Endothelial cell of umbilical vein (primary cell): ENCODE measurements around the gene ITSN2. TPM values are rescaled to one million over a fixed set of nuclear protein-coding genes. Genes with fewer than 3 reads are reported as not detected.

Experiments used
- BruUV-seq: library from RNA; stranded (reverse); fragments of 400-500 nt; replicated peaks from 2 replicates; lab custom pipeline; 2021; lab: Mats Ljungman, UMichigan
- CTCF ChIA-PET: fragments of 300-600, 350-600 bp; sonication (Branson Sonifier 250); formaldehyde crosslinking; loops from one replicate; lab custom pipeline; 2021; ENCODE audit warnings: antibody characterized with exemption, inconsistent platforms; lab: Charles Lee
- POLR2A ChIA-PET: fragments of 300-600, 350-600 bp; sonication (Branson Sonifier 250); formaldehyde crosslinking; loops from one replicate; lab custom pipeline; 2021; ENCODE audit warnings: antibody characterized with exemption, inconsistent platforms; lab: Charles Lee
- DNase-seq: peaks from one replicate; pipeline ENCODE4 v3.0.0-alpha.2; 2011; ENCODE audit warnings: low read depth, low spot score
- FAIRE-seq: peaks from 2 replicates; lab custom pipeline; 2011; peaks lifted over from hg19 to GRCh38; lab: Jason Lieb, UNC
- H2AFZ ChIP-seq: 2 replicates; pipeline ENCODE4 v1.6.0; 2012; ENCODE audit warnings: low read depth, low read length, control low read depth, inconsistent platforms
- H3K27ac ChIP-seq: 2 replicates; pipeline ENCODE4 v1.5.1; 2011; ENCODE audit warnings: low read depth, mild to moderate bottlenecking, control low read depth, low read length, moderate library complexity; ENCODE audit not compliant: insufficient read depth
- H3K27me3 ChIP-seq, 2 experiments: 2 replicates each; pipeline versions ENCODE4 v1.6.0 to v1.6.1; 2011; ENCODE audit warnings: low read length in 2 of 2, mixed read lengths in 1 of 2; ENCODE audit not compliant: control insufficient read depth in 2 of 2, insufficient read depth in 2 of 2
- H3K36me3 ChIP-seq, 2 experiments: 2 replicates in 1 of 2; 3 replicates in 1 of 2; pipeline ENCODE4 v1.5.1; 2011; ENCODE audit warnings: low read length in 2 of 2, mild to moderate bottlenecking in 1 of 2, moderate library complexity in 1 of 2; ENCODE audit not compliant: control insufficient read depth in 2 of 2, insufficient read depth in 2 of 2; ENCODE audit errors: extremely low read depth in 1 of 2
- H3K4me1 ChIP-seq: 3 replicates; pipeline ENCODE4 v1.5.1; 2011; ENCODE audit warnings: mild to moderate bottlenecking, low read length; ENCODE audit not compliant: control insufficient read depth, insufficient read depth; ENCODE audit errors: extremely low read depth
- H3K4me2 ChIP-seq: 2 replicates; pipeline ENCODE4 v1.6.1; 2011; ENCODE audit warnings: low read length, control low read depth, mixed read lengths; ENCODE audit not compliant: insufficient read depth
- H3K4me3 ChIP-seq, 3 experiments: fragments of 200-600 bp in 1 of 3; sonication (generic), shearing (Covaris generic) in 1 of 3; replicated peaks in 1 of 3; 2 replicates each; pipeline ENCODE4 v1.5.1; 2011 to 2016; ENCODE audit warnings: control low read depth in 3 of 3, low read length in 3 of 3, mild to moderate bottlenecking in 2 of 3, inconsistent platforms in 1 of 3, low read depth in 1 of 3, moderate library complexity in 1 of 3; ENCODE audit not compliant: insufficient read depth in 1 of 3
- H3K79me2 ChIP-seq: 2 replicates; pipeline ENCODE4 v1.6.0; 2012; ENCODE audit warnings: low read length, inconsistent platforms; ENCODE audit not compliant: control insufficient read depth, insufficient read depth
- H3K9ac ChIP-seq: replicated peaks from 2 replicates; pipeline ENCODE3; 2011; ENCODE audit warnings: low read length, control low read depth; ENCODE audit not compliant: insufficient read depth; ENCODE audit errors: extremely low read depth
- H3K9me1 ChIP-seq: replicated peaks from 3 replicates; pipeline ENCODE4 v1.6.0; 2011; ENCODE audit warnings: mild to moderate bottlenecking, low read length; ENCODE audit not compliant: control insufficient read depth, insufficient read depth; ENCODE audit errors: extremely low read depth
- H3K9me3 ChIP-seq: replicated peaks from 2 replicates; pipeline ENCODE4 v1.5.1; 2012; ENCODE audit warnings: low read length, inconsistent platforms; ENCODE audit not compliant: control insufficient read depth, insufficient read depth
- H4K20me1 ChIP-seq: replicated peaks from 2 replicates; pipeline ENCODE3; 2011; ENCODE audit warnings: mild to moderate bottlenecking, low read length; ENCODE audit not compliant: control insufficient read depth, insufficient read depth; ENCODE audit errors: extremely low read depth
- FOS ChIP-seq: IDR thresholded peaks from 2 replicates; pipeline ENCODE4 v1.6.1; 2011; ENCODE audit warnings: mild to moderate bottlenecking, low read length, moderate library complexity, borderline replicate concordance; ENCODE audit not compliant: insufficient read depth
- GATA2 ChIP-seq: IDR thresholded peaks from 2 replicates; pipeline ENCODE4 v1.7.0; 2011; ENCODE audit warnings: low read depth, mild to moderate bottlenecking, moderate library complexity, mixed read lengths, low read length; ENCODE audit not compliant: insufficient read length, insufficient read depth
- JUN ChIP-seq: IDR thresholded peaks from 2 replicates; pipeline ENCODE4 v1.6.1; 2011; ENCODE audit warnings: borderline replicate concordance, low read depth; ENCODE audit not compliant: insufficient read length, insufficient read depth
- MYC ChIP-seq: IDR thresholded peaks from one replicate; pipeline ENCODE4 v1.6.1; 2011; ENCODE audit warnings: mild to moderate bottlenecking, low read depth, low read length
- POLR2A ChIP-seq: IDR thresholded peaks from 2 replicates; pipeline ENCODE4 v1.6.1; 2012; ENCODE audit warnings: low read depth, mild to moderate bottlenecking, control low read depth, low read length
- dilution Hi-C: fragments of 300-500 bp; cut with MboI; formaldehyde crosslinking; loops from one replicate; pipeline ENCODE4 v1.15.0; 2019; ENCODE audit warnings: low sequenced_read_pairs; ENCODE audit not compliant: extremely low pct_ligation_motif_present
- intact Hi-C: fragments of 100-400 bp; cut with micrococcal nuclease; formaldehyde crosslinking; loops from one replicate; pipeline ENCODE4 v1.10.0; 2022
- polyA plus RNA-seq, 4 experiments: library from polyadenylated mRNA; depleted of rRNA in 3 of 4; stranded (reverse) in 3 of 4; unstranded in 1 of 4; fragments of >200 nt; gene quantifications; 2 replicates each; pipeline versions ENCODE4 v1.2.1 to v1.2.3, GENCODE V29; 2011 to 2012; ENCODE audit warnings: missing spikeins in 1 of 4
- total RNA-seq: library from RNA; stranded (reverse); gene quantifications from 2 replicates; pipeline ENCODE4 v1.2.3, GENCODE V29; 2021
- TF ChIP-seq, protein P1 (sequence below): IDR thresholded peaks from 2 replicates; pipeline ENCODE4 v1.6.1; 2011; ENCODE audit not compliant: insufficient read depth, insufficient read length

Gene ITSN2
- total and polyA plus RNA-seq, 2 donors (not counting 3 experiments of a cell fraction or from before 2014, with no cell fraction given), result 30.5 to 56.8 TPM

DNA sequence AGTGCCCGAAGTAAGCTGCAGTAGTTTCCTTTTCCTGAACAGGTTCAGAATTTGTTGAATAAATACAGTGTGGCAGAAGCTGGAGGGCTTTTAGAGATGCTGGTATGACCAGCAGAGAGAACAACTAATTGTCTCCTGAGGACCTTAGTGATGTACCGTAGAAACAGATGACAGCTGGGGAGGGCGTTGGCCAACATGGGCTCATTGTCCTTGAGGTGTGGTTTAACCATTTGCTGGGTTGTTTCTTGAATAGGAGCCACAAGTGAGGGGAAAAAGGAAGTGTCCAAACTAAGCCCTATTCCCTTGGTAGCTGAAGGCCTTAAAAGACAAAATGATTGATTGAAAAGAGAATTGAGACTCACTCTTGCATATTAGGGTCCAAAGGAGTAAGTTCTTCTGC, 197.2 kb downstream of the ITSN2 start:
- no peak overlapping the region for H2AFZ ChIP-seq
- H4K20me1 ChIP-seq, result no peaks in the 10 kb centered on the region
- CTCF ChIA-PET, result interaction anchor here (1.0 to 3.5 kb wide), 6 partner anchors 10 to 339 kb away, joined by 3 to 27 read pairs (median 7); partner anchors contain the start of gene ATAD2B
- no peaks in the 10 kb centered on the region for H3K4me1 ChIP-seq
- no peak overlapping the region for H3K9ac ChIP-seq
- H3K79me2 ChIP-seq, result no peaks in the 10 kb centered on the region
- no peaks in the 10 kb centered on the region for H3K9me3 ChIP-seq
- no peaks in the 10 kb centered on the region for H3K36me3 ChIP-seq
- POLR2A ChIA-PET, result no interaction called here
- no peak overlapping the region for H3K4me2 ChIP-seq
- TF ChIP-seq, protein P1, sequence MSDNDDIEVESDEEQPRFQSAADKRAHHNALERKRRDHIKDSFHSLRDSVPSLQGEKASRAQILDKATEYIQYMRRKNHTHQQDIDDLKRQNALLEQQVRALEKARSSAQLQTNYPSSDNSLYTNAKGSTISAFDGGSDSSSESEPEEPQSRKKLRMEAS, result no peak
- no peak for TF ChIP-seq MYC
- TF ChIP-seq GATA2, result no peak
- TF ChIP-seq JUN, result no peak
- TF ChIP-seq POLR2A, result no peak
- intact Hi-C loops, result no loop called here
- no peaks in the 10 kb centered on the region for H3K9me1 ChIP-seq
- FAIRE-seq, result no peak
- no peak overlapping the region for H3K27ac ChIP-seq
- BruUV-seq, result no TSS peak
- H3K4me3 ChIP-seq, result no peak overlapping the region
- dilution Hi-C loops, result no loop called here
- no peak for DNase-seq
- no peaks in the 10 kb centered on the region for H3K27me3 ChIP-seq

DNA sequence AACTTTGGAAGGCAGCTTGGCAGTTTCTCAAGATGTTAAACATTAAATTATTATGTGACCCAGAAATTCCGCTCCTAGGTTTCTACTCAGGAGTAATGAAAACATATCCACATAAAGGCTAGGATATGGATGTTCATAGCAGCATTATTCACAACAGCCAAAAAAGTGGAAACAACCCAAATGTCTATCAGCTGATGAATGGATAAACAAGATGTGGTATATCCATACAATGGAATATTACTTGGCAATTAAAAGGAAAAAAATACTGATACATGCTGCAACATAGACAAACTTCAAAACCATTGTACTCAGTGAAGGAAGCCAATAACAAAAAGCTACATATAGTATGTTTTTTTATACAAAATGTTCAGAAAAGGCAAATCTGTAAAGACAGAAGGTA, 197.8 kb downstream of the ITSN2 start:
- CTCF ChIA-PET, result interaction anchor here (1.8 to 3.5 kb wide), 2 partner anchors 19 to 338 kb away, joined by 6 to 27 read pairs; no protein-coding TSS in a partner anchor
- DNase-seq (no peak), FAIRE-seq (no peak)
- dilution Hi-C loops (no loop called here), intact Hi-C loops (loop anchor here (1.0 kb wide), 1 partner anchor 11 kb away; no protein-coding TSS in a partner anchor)
- no TSS peak for BruUV-seq
- Histone ChIP-seq H3K4me1 (no peaks in the 10 kb centered on the region), H3K9me1 (no peaks in the 10 kb centered on the region), H3K79me2 (no peaks in the 10 kb centered on the region), H2AFZ (no peak overlapping the region), H3K9me3 (no peaks in the 10 kb centered on the region), H4K20me1 (no peaks in the 10 kb centered on the region), H3K4me3 (no peak overlapping the region), H3K27ac (no peak overlapping the region), H3K27me3 (no peaks in the 10 kb centered on the region), H3K4me2 (no peak overlapping the region), H3K9ac (no peak overlapping the region), H3K36me3 (no peaks in the 10 kb centered on the region)
- POLR2A ChIA-PET, result no interaction called here
- no peak for TF ChIP-seq FOS
- TF ChIP-seq POLR2A, result no peak
- TF ChIP-seq MYC, result no peak
- no peak for TF ChIP-seq GATA2
